DLD1 (cell line): ENCODE data around the gene PIKFYVE.

ENCODE experiments used
- in situ Hi-C: cut with HindIII; loops from 2 replicates; pipeline ENCODE4 v1.10.0; 2017; ENCODE audit warnings: low sequenced_read_pairs

The PIKFYVE gene

DNA sequence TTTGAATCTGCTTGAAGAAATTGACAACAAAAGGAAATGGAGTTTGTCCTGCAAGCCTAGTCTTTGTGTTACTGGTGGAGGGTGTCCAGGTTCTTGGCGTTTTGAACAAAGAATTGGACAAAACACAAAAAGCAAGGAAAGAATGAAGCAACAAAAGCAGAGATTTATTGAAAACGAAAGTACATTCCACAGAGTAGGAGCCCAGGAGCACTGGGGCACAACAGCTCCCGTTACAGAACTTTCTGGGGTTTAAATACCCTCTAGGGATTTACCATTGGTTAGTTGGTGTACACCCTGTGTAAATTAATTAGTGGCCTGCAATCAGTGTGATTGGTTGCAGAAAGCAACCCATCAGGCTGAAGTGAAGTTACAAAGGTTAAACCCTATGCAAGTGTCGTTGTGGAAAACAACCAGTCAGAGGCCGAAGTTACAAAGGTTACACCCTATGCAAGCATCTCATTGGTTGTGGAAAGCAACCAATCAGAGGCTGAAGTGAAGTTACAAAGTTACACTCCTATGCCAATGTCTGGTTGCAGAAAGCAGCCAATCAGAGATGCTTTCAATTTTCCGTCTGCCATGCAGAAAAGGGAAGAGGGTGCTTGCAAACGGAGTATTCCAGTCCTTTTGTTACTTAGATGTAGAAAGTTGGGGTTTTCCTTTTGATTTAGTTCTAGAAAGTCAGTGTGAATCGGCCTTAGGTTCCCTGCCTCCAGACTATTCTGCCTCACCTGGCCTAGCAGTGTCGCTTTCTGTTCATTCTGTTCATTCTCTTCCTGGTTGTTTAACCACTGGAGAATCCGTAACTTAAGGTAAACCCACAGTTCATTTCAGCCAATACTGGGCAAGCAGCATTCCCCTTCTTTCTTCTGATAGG is 92.9 kb downstream of the PIKFYVE start:
- in situ Hi-C loops: no loop called here

- in situ Hi-C loops: no loop called here
Observed at GRCh38 chr2:208359632-208359986, 93.6 kb downstream of the PIKFYVE start.

DNA sequence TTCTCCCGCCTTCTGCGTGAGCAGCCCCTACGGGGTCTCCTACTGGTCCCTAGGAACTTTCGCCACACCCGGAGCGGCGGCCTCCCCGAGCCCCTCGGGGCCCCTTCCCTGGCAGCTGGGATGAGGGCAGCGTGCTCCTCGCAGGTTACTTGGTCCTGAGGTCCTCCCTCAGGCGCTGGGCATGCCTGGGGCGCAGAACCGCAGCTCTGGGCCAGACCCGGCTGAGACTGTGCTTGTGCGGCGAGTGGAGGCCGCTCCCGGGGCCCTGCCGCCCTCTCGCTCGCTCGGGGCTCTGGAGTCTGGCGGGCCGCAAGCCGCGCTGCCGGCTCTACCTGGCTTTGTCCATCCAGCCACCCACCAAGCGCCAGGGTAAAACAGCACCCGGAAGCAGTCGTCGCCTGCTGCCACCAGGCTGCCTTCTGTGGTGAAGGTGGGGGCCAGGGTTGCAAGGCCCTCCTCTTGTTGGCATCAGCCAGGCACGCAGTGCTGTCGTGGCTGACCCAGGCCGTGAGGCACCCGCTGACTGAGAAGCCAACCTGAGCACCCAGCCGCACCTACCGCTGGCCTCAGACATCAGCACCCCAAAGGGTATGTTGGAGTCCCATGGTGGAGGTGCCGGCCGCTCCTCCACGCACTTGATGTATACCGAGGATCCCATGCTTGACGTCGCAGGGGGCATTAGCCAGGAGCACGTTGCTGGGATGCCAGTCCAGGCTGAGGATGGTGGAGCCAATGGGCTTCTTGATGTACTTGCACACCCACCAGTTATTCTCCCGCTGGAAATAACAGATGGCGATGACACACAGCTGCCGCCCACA is 94.4 kb downstream of the PIKFYVE start:
- in situ Hi-C loops: no loop called here

DNA sequence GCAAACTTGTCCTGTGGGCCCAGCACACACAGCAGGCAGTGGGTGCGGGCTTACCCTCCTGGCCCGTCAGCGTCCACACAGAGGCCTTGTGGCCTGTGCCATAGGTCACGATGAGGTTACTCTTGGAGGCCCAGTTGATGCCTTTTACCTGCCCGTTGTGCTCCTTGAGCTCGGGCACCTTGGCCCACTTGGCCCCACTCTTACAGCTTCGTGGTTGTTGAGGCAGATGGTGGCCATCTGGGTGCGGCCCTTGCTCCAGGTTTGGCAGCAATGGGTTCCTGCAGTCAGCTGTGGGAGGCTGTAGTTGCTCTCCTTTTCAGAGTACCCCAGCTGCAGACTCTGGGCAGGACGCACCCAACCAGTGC is 95.0 kb downstream of the PIKFYVE start:
- in situ Hi-C loops: no loop called here

DNA sequence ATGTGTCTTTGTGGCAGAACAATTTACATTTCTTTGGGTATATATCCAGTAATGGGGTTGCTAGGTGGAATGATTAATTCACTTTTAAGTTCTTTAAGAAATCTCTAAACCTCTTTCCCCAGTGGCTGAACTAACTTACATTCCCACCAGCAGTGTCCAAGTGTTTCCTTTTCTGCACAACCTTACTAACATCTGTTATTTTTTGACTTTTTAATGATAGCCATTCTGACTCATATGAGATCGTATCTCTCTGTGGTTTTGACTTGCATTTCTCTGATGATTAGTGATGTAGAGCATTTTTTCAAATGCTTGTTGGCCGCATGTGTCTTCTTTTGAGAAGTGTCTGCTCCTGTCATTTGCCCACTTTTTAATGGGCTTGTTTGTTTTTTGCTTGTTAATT is 97.4 kb downstream of the PIKFYVE start:
- in situ Hi-C loops: no loop called here

- in situ Hi-C loops: no loop called here
Observed at GRCh38 chr2:208366215-208367127, 100.4 kb downstream of the PIKFYVE start.

GRCh38 chr2:208369091-208369490 is 103.0 kb downstream of the PIKFYVE start:
- in situ Hi-C loops: no loop called here

DNA sequence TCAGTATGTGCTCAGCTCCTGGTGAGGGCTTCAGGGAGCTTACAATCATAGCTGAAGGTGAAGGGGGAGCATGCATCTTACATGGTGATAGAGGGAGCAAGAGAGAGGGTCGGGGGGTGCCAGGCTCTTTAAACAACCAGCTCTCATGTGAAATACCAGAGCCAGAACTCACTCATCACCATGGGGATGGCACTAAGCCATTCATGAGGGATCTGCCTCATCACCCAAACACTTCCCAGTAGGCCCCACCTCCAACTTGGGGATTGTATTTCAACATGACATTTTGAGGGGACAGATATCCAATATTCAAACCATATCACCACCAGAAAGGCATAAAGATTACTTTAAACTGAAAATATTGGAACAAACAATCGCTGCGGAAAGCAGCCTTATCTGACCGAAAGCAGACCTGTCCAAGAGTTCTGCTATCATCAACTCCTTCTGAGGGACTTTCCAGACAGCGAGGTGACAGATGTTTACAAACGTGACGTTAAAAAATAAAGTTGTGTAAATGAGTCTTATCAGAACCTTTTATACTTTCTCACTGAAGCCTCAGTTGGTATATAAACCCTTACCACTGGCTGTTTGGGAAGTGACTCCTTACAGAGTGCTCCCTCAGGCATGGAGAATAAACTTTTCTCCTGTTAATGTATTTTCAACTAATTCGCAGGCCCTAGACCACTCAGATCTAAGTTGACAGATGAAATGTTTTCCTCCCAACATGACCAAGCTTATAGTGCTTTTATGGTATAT is 105.0 kb downstream of the PIKFYVE start:
- in situ Hi-C loops: no loop called here

GRCh38 chr2:208371634-208371935 is 105.5 kb downstream of the PIKFYVE start:
- in situ Hi-C loops: no loop called here

- in situ Hi-C loops: no loop called here
Observed at GRCh38 chr2:208373460-208374089, 107.5 kb downstream of the PIKFYVE start.

GRCh38 chr2:208375491-208376068 is 109.5 kb downstream of the PIKFYVE start:
- in situ Hi-C loops: loop anchor here (25.0 kb wide), 1 partner anchor 937 kb away; no protein-coding TSS in a partner anchor

DNA sequence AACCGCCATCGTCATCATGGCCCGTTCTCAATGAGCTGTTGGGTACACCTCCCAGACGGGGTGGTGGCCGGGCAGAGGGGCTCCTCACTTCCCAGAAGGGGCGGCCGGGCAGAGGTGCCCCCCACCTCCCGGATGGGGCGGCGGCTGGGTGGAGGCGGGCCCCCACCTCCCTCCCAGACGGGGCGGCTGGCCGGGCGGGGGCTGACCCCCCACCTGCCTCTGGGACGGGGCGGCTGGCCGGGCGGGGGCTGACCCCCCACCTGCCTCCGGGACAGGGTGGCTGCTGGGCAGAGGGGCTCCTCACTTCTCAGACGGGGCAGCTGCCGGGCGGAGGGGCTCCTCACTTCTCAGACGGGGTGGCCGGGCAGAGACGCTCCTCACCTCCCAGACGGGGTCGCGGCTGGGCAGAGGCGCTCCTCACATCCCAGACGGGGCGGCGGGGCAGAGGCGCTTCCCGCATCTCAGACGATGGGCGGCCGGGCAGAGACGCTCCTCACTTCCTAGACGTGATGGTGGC is 111.3 kb downstream of the PIKFYVE start:
- in situ Hi-C loops: loop anchor here (25.0 kb wide), 1 partner anchor 935 kb away; no protein-coding TSS in a partner anchor

DNA sequence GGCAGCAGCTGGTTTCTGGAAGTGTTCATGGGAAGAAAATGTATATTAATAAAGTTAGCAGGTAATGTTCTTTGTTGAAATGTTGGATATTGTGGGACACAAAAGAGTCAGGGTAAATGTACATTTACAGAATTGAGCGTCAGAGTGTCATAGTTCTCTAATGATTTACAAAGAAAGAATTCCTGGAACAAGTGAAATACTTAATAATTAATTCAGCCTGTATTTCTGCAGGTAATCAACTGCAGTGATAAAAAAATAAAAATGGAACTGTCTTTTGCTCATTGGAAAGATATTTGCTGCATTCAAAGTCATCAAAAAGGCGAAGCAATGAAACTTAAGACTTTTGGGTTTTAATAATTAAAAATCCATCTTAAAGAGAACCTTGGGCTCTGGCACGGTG is 113.1 kb downstream of the PIKFYVE start:
- in situ Hi-C loops: loop anchor here (25.0 kb wide), 1 partner anchor 933 kb away; no protein-coding TSS in a partner anchor

GRCh38 chr2:208384637-208385036 is 118.6 kb downstream of the PIKFYVE start:
- in situ Hi-C loops: loop anchor here (25.0 kb wide), 1 partner anchor 928 kb away; no protein-coding TSS in a partner anchor

DNA sequence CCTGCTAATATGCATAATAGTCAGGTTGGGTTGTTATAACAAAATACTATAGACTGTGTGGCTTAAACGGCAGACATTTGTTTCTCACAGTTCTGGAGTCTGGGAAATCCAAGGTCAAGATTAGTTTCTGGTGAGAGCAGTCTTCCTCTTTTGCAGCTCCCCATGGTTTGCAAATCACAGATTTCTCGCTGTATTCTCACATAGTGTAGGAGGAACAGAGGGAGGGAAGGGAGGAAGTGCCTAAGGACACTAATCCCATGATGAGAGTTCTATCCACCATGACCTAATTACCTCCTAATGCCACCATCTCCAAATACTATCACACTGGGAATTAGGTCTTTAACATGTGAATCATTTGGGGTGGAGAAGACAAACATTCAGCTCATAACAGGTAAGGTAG is 120.5 kb downstream of the PIKFYVE start:
- in situ Hi-C loops: loop anchor here (25.0 kb wide), 1 partner anchor 926 kb away; no protein-coding TSS in a partner anchor

DNA sequence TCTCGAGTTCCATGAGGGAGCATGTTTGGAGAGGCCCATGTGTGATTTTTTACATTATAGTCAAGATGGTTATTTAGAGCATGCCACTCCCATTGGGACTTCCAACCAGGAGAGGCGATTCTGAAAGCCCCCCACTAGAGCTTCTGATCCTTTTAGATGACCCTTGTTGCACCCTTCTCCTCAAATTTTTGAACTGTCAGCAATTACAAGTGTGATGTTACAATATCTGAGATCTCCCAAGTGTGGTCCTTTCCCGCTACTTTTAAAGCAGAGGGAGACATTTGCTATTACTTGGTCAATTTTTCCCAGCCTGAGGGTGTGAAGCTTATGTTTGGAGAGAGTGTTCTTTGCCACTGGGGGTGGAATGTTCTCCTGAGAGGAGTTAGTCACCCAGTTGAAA is 123.9 kb downstream of the PIKFYVE start:
- in situ Hi-C loops: loop anchor here (25.0 kb wide), 1 partner anchor 922 kb away; no protein-coding TSS in a partner anchor

- in situ Hi-C loops: loop anchor here (25.0 kb wide), 1 partner anchor 920 kb away; no protein-coding TSS in a partner anchor
Observed at GRCh38 chr2:208392300-208392699, 126.2 kb downstream of the PIKFYVE start.

DNA sequence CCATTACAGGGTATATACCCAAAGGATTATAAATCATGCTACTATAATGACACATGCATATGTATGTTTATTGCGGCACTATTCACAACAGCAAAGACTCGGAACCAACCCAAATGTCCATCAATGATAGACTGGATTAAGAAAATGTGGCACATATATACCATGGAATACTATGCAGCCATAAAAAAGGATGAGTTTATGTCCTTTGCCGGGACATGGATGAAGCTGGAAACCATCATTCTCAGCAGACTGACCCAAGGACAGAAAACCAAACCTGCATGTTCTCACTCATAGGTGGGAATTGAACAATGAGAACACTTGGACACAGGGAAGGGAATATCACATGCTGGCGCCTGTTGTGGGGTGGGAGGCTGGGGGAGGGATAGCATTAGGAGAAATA is 130.7 kb downstream of the PIKFYVE start:
- in situ Hi-C loops: loop anchor here (25.0 kb wide), 1 partner anchor 916 kb away; no protein-coding TSS in a partner anchor

DNA sequence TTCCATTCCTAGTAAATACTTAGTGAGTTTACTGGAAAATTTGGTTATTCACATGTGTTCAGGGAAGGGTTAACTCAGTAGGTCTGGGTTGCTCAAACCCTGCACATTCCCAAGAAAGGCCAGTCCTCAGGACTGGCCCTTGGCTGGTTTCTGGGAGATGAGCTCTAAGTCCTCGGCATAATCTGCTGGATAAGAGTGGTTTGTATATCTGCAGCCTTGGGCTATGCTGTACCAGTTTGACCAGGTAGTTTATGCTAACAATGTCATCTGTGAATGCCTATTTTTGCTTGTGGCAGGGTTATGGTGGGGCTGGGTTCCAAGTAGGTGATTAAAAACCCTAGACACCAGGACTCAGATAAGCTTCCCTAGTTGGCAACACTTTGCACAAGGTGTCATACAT is 133.1 kb downstream of the PIKFYVE start:
- in situ Hi-C loops: loop anchor here (25.0 kb wide), 1 partner anchor 913 kb away; no protein-coding TSS in a partner anchor
